Fibroblast of the aortic adventitia (primary cell): ENCODE data around the gene RABGEF1. TPM values are rescaled to one million over a fixed set of nuclear protein-coding genes. Genes with fewer than 3 reads are reported as not detected.
"Not testable (repeated sequence)": the region's sequence is repeated elsewhere in the genome, so short reads cannot be mapped to it uniquely, and the experiment has no call there.

ENCODE experiments used
- DNase-seq: peaks from one replicate; pipeline ENCODE4 v3.0.0-alpha.2; 2010; ENCODE audit warnings: low read depth
- H3K4me3 ChIP-seq: 2 replicates; pipeline ENCODE4 v1.5.1; 2011; ENCODE audit warnings: low read depth, mild to moderate bottlenecking, control low read depth, low read length, moderate library complexity
- CTCF ChIP-seq: IDR thresholded peaks from 2 replicates; pipeline ENCODE4 v1.5.1; 2011; ENCODE audit warnings: mild to moderate bottlenecking, low read length, control low read depth, inconsistent platforms; ENCODE audit not compliant: insufficient read depth
- total RNA-seq: library from RNA; depleted of rRNA; stranded (reverse); fragments of >200 nt; gene quantifications from 2 replicates; pipeline ENCODE4 v1.2.3, GENCODE V29; 2012; ENCODE audit warnings: low replicate concordance

RABGEF1 gene
- total RNA-seq, 1 donor, result 75.6 TPM

- no peak for DNase-seq
- TF ChIP-seq CTCF, result no peak
- no peak overlapping the region for H3K4me3 ChIP-seq
Measured at GRCh38 chr7:66790725-66791124, 50.2 kb downstream of the RABGEF1 start.

GRCh38 chr7:66800591-66800990, 60.1 kb downstream of the RABGEF1 start:
- no peak for DNase-seq
- H3K4me3 ChIP-seq, result no peak overlapping the region
- TF ChIP-seq CTCF, result no peak

- peak; percentile 11 for DNase-seq
- no peak overlapping the region for H3K4me3 ChIP-seq
- TF ChIP-seq CTCF, result no peak
Measured at GRCh38 chr7:66804001-66804400, 63.5 kb downstream of the RABGEF1 start.

GRCh38 chr7:66807736-66808135, 67.2 kb downstream of the RABGEF1 start:
- DNase-seq, result no peak
- TF ChIP-seq CTCF, result no peak
- no peak overlapping the region for H3K4me3 ChIP-seq

GRCh38 chr7:66810716-66811115, 70.2 kb downstream of the RABGEF1 start:
- no peak for DNase-seq
- no peak overlapping the region for H3K4me3 ChIP-seq
- no peak for TF ChIP-seq CTCF

- DNase-seq, result not testable (repeated sequence)
Measured at GRCh38 chr7:66815186-66815875, 74.8 kb downstream of the RABGEF1 start.

GRCh38 chr7:66815951-66816350, 75.4 kb downstream of the RABGEF1 start:
- TF ChIP-seq CTCF, result no peak
- no peak for DNase-seq
- no peak overlapping the region for H3K4me3 ChIP-seq

More at GRCh38 chr7:66815186-66815875, 74.8 kb downstream of the RABGEF1 start:
- H3K4me3 ChIP-seq, result not testable (repeated sequence)

GRCh38 chr7:66816658-66817057, 76.1 kb downstream of the RABGEF1 start:
- DNase-seq, H3K4me3 ChIP-seq: not testable (repeated sequence)

- not testable (repeated sequence) for DNase-seq, H3K4me3 ChIP-seq
Measured at GRCh38 chr7:66817208-66817795, 76.8 kb downstream of the RABGEF1 start.

- not testable (repeated sequence) for DNase-seq
Measured at GRCh38 chr7:66817956-66818355, 77.4 kb downstream of the RABGEF1 start.

More at GRCh38 chr7:66817956-66818355, 77.4 kb downstream of the RABGEF1 start:
- not testable (repeated sequence) for H3K4me3 ChIP-seq
